WTC11 (cell line): Measurements from ENCODE around the gene SLC10A7. TPM values are rescaled to one million over a fixed set of nuclear protein-coding genes. Genes with fewer than 3 reads are reported as not detected.

Experiments
- ATAC-seq: fragments of 200-7000 bp; cut with Tn5 transposase; 2 replicates; pipeline ENCODE4 v1.10.0; 2021; ENCODE audit warnings: mild to moderate bottlenecking, moderate library complexity
- CTCF ChIA-PET: fragments of 300-600 bp; sonication (Branson Sonifier 250); formaldehyde crosslinking; loops from one replicate; lab custom pipeline; 2021; ENCODE audit warnings: antibody characterized with exemption; lab: Charles Lee
- POLR2A ChIA-PET: fragments of 350-600 bp; sonication (Branson Sonifier 250); formaldehyde crosslinking; loops from one replicate; lab custom pipeline; 2021; ENCODE audit warnings: antibody characterized with exemption; lab: Charles Lee
- DNase-seq: peaks from one replicate; pipeline ENCODE4 v3.0.0; 2021; ENCODE audit warnings: low spot score
- H3K27ac Mint-ChIP-seq: 2 replicates; pipeline ENCODE4 v1.8.0; 2021; ENCODE audit warnings: mixed read lengths
- H3K27me3 Mint-ChIP-seq: 2 replicates; pipeline ENCODE4 v1.8.0; 2021; ENCODE audit warnings: low read depth, mild to moderate bottlenecking, moderate library complexity, mixed read lengths
- H3K36me3 Mint-ChIP-seq: 2 replicates; pipeline ENCODE4 v1.8.0; 2021; ENCODE audit warnings: mixed read lengths
- H3K4me1 Mint-ChIP-seq: 2 replicates; pipeline ENCODE4 v1.8.0; 2022; ENCODE audit warnings: mixed read lengths
- H3K4me3 Mint-ChIP-seq: 2 replicates; pipeline ENCODE4 v1.8.0; 2021; ENCODE audit warnings: mild to moderate bottlenecking, moderate library complexity, mixed read lengths
- H3K9me3 Mint-ChIP-seq: 2 replicates; pipeline ENCODE4 v1.8.0; 2021; ENCODE audit warnings: mixed read lengths
- ATF6 ChIP-seq: sonication (generic); formaldehyde crosslinking; IDR thresholded peaks from 2 replicates; pipeline ENCODE4 v1.8.1; 2023; ENCODE audit warnings: mild to moderate bottlenecking, missing genetic modification reagents
- CTCF ChIP-seq: fragments of 200-600 bp; IDR thresholded peaks from 2 replicates; pipeline ENCODE4 v1.8.0; 2022; ENCODE audit warnings: antibody characterized with exemption
- EMX1 ChIP-seq: fragments of 250-450 bp; sonication (Bioruptor Pico); IDR thresholded peaks from 2 replicates; pipeline ENCODE4 v1.8.0; 2021; ENCODE audit warnings: mild to moderate bottlenecking
- ERG ChIP-seq: fragments of 250-450 bp; sonication (Bioruptor Pico); IDR thresholded peaks from 2 replicates; pipeline ENCODE4 v1.8.0; 2021; ENCODE audit warnings: mild to moderate bottlenecking
- GABPB1 ChIP-seq: sonication (generic); formaldehyde crosslinking; IDR thresholded peaks from 2 replicates; pipeline ENCODE4 v1.8.1; 2023; ENCODE audit warnings: mild to moderate bottlenecking, missing genetic modification reagents
- HMGA2 ChIP-seq: fragments of 250-450 bp; sonication (Bioruptor Pico); IDR thresholded peaks from 2 replicates; pipeline ENCODE4 v1.4.0; 2021; ENCODE audit warnings: mild to moderate bottlenecking, moderate library complexity
- JAZF1 ChIP-seq: fragments of 250-450 bp; sonication (Bioruptor Pico); IDR thresholded peaks from 2 replicates; pipeline ENCODE4 v1.9.0; 2021; ENCODE audit warnings: moderate library complexity, mild to moderate bottlenecking, inconsistent platforms
- JUN ChIP-seq: sonication (generic); formaldehyde crosslinking; IDR thresholded peaks from 2 replicates; pipeline ENCODE4 v1.8.0; 2023; ENCODE audit warnings: mild to moderate bottlenecking, missing genetic modification reagents
- MXD4 ChIP-seq: fragments of 250-450 bp; sonication (Bioruptor Pico); IDR thresholded peaks from 2 replicates; pipeline ENCODE4 v1.8.0; 2021; ENCODE audit warnings: mild to moderate bottlenecking, moderate library complexity, borderline replicate concordance
- NFYB ChIP-seq: sonication (generic); formaldehyde crosslinking; conservative IDR thresholded peaks from 2 replicates; pipeline ENCODE4 v1.8.0; 2022; ENCODE audit warnings: low read depth, missing genetic modification reagents
- SMAD3 ChIP-seq: sonication (generic); formaldehyde crosslinking; IDR thresholded peaks from 2 replicates; pipeline ENCODE4 v1.8.0; 2022; ENCODE audit warnings: missing genetic modification reagents, mild to moderate bottlenecking, borderline replicate concordance
- SMAD4 ChIP-seq: sonication (generic); formaldehyde crosslinking; IDR thresholded peaks from 2 replicates; pipeline ENCODE4 v1.8.0; 2022; ENCODE audit warnings: mild to moderate bottlenecking, missing genetic modification reagents
- TEAD4 ChIP-seq: sonication (generic); formaldehyde crosslinking; IDR thresholded peaks from 2 replicates; pipeline ENCODE4 v1.8.0; 2022; ENCODE audit warnings: mild to moderate bottlenecking, missing genetic modification reagents
- ZNF121 ChIP-seq: sonication (generic); formaldehyde crosslinking; IDR thresholded peaks from 2 replicates; pipeline ENCODE4 v1.8.0; 2023; ENCODE audit warnings: missing genetic modification reagents
- ZNF281 ChIP-seq: sonication (generic); formaldehyde crosslinking; IDR thresholded peaks from 2 replicates; pipeline ENCODE4 v1.8.0; 2023; ENCODE audit warnings: mild to moderate bottlenecking, missing genetic modification reagents
- ZNF317 ChIP-seq: sonication (generic); formaldehyde crosslinking; IDR thresholded peaks from 2 replicates; pipeline ENCODE4 v1.8.1; 2023; ENCODE audit warnings: low read depth, mild to moderate bottlenecking, moderate library complexity, missing genetic modification reagents, borderline replicate concordance
- ZSCAN18 ChIP-seq: fragments of 250-450 bp; sonication (Bioruptor Pico); IDR thresholded peaks from 2 replicates; pipeline ENCODE4 v2.1.2; 2022; ENCODE audit warnings: mild to moderate bottlenecking, moderate library complexity
- total RNA-seq: library from RNA; stranded (reverse); gene quantifications from 3 replicates; pipeline ENCODE4 v1.2.3, GENCODE V29; 2021

Gene SLC10A7
- total RNA-seq, 1 experiment from 2014 or later = 5.0 TPM

- CTCF ChIA-PET = no interaction called here
- H3K36me3 Mint-ChIP-seq = no peaks in the 10 kb centered on the region
- H3K27ac Mint-ChIP-seq = no peak overlapping the region
- POLR2A ChIA-PET = no interaction called here
- TF ChIP-seq ZNF121 (CRISPR knock-in tag) = no peak
- no peak for TF ChIP-seq MXD4 (CRISPR knock-in tag)
- H3K27me3 Mint-ChIP-seq = no peaks in the 10 kb centered on the region
- ATAC-seq (no peak), DNase-seq (no peak)
- no peaks in the 10 kb centered on the region for H3K4me1 Mint-ChIP-seq
- no peak overlapping the region for H3K4me3 Mint-ChIP-seq
- no peaks in the 10 kb centered on the region for H3K9me3 Mint-ChIP-seq
Observed at GRCh38 chr4:146285037-146285436, 236.7 kb downstream of the SLC10A7 start.

- DNase-seq (no peak), ATAC-seq (no peak)
- ChIA-PET CTCF (no interaction called here), POLR2A (no interaction called here)
- TF ChIP-seq HMGA2 (CRISPR knock-in tag) (no peak), TEAD4 (CRISPR knock-in tag) (no peak), ZNF281 (CRISPR knock-in tag) (no peak), ZNF317 (CRISPR knock-in tag) (no peak), NFYB (CRISPR knock-in tag) (no peak), SMAD4 (CRISPR knock-in tag) (no peak), SMAD3 (CRISPR knock-in tag) (no peak), ZSCAN18 (no peak), ERG (CRISPR knock-in tag) (no peak), EMX1 (CRISPR knock-in tag) (no peak), JAZF1 (no peak), CTCF (no peak), GABPB1 (CRISPR knock-in tag) (no peak), JUN (no peak), ATF6 (no peak)
- Mint-ChIP-seq H3K4me3 (no peak overlapping the region), H3K9me3 (no peaks in the 10 kb centered on the region), H3K27ac (no peak overlapping the region), H3K27me3 (no peaks in the 10 kb centered on the region), H3K36me3 (no peaks in the 10 kb centered on the region), H3K4me1 (no peaks in the 10 kb centered on the region)
Observed at GRCh38 chr4:146283758-146284651, 237.7 kb downstream of the SLC10A7 start.
